Stimulated activated CD4-positive, alpha-beta T cell treated with anti-CD3 and anti-CD28 coated beads, Interleukin-1b, Interleukin-23, amount 100 ng/mL, for 24 hours (primary cell): ENCODE results near the gene TFAP2A.

Experiments used
- DNase-seq, 4 experiments: peaks; one replicate each; pipeline ENCODE4 v3.0.0-alpha.2; 2020; ENCODE audit warnings: low read depth in 4 of 4, low spot score in 1 of 4

The TFAP2A gene

DNA sequence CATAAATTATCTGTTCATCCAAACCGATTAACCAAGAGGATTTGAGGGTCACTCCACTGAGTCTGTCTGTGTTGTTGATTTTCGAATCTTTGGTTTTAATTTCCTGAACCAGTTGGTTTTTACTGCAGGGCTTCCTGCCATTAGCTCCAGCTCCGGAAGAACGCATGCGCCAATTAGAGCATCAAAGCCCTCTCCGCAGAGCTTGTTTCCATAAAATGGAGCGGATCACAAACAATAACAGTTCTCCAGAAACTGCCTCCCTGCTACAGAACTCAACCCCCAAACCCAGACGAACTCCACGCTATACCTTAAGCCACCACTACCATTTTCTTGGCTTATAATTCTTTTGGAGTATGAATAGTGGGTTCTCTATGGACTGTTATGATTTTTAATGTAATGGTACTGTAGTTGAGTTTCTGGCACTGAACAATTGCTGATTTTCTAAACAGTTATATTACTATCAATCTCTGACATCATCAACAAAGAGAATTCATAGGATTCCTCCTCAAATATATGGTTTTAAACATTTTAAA, 13.8 kb downstream of the TFAP2A start:
- DNase-seq, result no peak

DNA sequence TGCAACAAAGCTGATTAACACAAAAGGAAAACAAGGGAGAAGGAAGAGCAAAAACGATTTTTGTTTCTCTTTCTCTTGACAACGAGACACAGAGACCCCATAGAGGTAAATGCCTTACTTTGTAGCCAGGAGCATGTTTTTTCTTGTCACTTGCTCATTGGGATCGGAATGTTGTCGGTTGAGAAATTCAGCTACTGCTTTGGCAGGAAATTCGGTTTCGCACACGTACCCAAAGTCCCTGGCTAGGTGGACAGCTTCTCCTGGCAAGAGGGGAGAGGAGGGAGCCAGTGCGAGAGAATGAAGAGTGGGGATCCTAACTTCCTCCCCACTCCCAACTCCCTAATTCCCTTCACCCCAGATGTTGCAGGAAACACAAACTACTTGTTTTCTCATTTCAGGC, 14.5 kb downstream of the TFAP2A start:
- DNase-seq, result no peak

DNA sequence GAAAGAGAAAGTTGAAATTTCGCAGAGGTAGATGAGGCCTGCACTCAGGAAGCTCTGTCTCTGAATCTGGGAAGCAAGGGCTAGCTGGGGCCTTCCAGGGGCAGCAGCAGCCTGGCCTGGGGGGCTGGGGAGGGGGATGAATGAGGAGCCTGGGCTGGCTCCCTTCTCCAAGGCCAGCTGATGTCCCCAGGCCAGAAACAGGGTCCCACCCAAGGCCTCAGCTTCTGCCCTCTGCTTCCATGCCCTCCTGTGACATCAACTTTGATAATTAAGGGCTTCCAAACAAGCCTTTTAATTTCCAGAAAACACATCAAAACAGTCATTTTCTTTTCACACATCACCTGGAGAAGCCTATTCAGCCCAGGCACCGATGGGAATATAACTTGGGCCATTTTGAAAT, 15.4 kb downstream of the TFAP2A start:
- no peak for DNase-seq

DNA sequence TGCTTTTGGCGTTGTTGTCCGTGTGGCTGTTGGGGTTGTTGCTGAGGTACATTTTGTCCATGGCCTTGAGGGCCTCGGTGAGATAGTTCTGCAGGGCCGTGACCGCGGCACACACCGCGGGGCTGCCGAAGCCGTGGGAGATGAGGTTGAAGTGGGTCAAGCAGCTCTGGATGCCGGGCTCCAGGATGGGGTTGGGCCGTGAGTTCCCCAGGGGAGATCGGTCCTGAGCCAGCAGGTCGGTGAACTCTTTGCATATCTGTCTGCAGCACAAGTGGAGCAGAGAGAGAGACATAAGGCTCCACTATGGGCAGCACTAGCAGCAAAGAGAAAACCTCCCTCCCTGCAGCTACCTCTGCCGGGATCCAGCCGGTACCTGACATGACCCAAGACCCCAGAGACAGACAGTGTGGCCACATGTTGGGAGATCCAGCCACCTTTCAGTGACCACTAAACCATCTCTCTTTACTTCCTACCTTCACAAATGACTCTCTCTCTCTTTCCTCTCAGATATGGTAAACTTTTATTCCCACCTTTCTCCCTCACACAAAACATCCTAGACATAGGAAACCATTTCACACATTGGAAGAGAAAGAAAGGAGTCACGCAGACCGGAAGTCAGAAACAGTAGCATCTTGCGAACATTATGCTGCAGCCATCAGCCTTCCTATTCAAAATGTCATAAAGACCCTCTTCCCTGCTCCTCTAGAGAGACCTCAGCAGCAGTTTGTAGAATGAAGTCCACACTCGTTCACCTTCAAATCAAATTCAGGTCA, 16.2 kb downstream of the TFAP2A start:
- DNase-seq, result no peak

DNA sequence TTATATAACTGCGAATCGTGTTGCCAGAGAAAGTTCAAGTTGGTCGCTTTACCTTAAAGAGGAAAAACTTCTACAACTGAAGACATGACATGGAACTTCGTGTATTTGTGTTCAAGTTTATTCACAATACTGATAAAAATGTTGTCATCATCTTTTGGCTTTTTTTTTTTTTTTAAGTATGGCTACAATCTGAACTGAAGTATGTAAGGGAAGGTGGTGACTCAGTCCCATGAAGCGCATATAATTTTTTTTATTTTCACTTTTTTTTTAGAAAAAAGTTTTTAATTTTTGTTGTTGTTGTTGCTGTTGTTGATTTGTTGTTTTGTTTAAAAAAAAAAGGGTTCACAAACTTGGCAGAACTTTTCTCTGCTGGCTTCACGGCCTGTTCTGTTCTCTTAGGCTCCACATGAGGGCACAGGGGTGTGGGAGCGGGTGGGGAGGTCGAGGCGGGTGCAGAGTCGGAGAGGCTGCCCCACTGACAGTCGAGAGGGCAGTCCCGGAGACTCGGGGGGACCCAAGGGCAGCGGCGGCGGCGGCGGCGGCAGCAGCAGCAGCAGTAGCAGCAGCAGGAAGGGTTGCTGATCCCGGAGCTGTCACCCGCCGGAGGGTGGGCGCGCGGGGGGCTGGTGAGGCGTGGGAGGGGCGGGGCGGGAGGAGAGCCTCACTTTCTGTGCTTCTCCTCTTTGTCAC, 17.0 kb downstream of the TFAP2A start:
- DNase-seq, result no peak

DNA sequence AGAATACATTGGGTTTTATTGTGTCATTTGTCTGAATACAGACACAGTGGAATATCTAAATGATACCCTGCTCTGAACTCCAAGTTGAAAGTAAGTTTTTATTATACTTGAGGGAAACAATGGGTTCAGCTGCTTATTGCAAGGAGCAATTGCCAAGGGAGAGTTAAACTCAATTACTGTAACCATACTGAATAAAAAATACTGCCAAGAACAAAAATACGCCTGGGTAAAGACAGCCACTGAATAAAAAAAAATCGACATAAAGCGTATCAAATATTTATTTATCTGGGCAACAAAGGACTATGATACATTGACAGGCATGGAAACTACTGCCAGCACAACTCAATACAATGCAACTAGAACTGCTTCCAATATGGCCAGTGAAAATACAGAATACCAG, 18.1 kb downstream of the TFAP2A start:
- DNase-seq, result no peak

DNA sequence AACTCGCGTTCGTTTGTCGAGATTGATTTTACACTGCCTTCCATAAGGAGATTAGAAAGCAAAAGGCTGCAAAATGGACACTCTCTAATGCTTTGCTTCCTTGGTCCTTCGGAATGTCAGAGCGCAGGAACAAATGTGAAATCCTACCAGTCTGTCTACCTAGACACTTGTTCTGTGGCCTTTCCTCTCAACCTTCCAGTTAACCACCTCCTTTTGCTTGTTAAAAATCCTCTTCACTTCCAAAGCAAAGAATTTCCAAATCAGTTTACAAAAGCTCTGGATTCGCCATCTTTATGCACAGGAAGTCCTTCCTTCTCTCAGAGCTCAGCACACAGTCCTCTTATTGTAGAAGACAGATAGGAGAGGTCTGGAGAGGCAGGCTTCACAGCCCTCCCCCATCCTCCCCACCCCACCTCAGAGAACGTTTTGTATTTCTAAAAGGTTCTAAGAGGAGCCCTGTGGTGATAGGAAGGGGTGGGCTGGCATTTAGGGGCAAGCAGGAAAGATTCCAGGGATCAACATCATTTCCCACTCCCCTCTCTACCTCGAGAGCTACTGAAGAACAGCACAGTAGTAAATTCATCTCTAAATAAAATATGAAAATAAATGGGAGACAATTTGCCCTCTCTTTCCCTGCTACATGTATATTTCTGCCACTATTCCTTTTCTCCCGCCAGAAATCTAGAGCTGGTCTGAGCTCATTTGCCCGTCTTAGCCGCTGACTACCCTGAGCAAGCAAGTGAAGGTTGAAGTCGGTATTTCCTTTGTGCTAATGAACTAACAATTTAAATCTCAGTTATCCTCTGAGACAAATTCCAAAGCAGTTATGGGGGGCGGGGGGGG, 18.9 kb downstream of the TFAP2A start:
- DNase-seq, result no peak

DNA sequence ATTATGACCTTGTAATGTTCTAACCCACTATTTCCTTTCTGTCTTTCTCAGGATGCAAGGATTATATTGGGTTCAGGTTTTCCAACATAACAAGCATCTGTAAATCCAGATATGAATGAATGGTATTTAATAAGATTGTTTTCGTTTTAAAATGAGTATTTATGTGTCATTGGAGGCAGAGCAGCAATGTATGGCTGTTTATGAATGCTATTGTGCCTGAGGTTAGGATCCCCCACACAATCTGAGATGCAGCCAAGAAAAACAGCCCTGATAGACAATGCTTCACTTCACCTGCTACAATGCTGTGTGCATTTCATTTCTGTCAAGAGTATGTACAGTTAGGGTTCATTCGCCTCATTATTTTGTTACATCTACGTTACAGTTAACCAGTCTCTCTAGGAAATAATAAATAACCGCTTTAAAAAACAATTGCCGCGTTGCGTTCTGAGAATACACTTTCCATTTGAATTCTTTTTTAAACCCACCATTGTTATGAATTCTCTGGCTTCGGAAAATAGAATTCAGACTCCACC, 19.6 kb downstream of the TFAP2A start:
- no peak for DNase-seq

- DNase-seq, result no peak
Observed at GRCh38 chr6:10393544-10394225, 21.2 kb downstream of the TFAP2A start.

GRCh38 chr6:10391799-10392198, 23.1 kb downstream of the TFAP2A start:
- DNase-seq, result no peak

DNA sequence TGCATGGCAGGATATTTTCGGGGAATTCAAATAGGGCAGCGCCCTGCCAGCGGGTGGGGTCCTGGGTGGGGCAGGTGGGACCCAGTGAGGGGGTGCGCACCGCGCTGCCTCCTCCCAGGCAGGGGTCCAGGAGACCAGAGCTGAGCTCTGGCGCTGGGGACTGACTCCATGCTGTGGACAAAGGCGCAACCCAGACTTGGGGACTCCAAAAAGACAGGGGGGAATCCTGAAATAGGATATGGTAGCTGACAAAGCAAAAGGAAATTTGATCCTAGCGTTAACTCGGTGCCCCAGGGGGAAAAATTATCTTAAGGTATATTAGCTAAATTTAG, 23.6 kb downstream of the TFAP2A start:
- DNase-seq, result no peak

DNA sequence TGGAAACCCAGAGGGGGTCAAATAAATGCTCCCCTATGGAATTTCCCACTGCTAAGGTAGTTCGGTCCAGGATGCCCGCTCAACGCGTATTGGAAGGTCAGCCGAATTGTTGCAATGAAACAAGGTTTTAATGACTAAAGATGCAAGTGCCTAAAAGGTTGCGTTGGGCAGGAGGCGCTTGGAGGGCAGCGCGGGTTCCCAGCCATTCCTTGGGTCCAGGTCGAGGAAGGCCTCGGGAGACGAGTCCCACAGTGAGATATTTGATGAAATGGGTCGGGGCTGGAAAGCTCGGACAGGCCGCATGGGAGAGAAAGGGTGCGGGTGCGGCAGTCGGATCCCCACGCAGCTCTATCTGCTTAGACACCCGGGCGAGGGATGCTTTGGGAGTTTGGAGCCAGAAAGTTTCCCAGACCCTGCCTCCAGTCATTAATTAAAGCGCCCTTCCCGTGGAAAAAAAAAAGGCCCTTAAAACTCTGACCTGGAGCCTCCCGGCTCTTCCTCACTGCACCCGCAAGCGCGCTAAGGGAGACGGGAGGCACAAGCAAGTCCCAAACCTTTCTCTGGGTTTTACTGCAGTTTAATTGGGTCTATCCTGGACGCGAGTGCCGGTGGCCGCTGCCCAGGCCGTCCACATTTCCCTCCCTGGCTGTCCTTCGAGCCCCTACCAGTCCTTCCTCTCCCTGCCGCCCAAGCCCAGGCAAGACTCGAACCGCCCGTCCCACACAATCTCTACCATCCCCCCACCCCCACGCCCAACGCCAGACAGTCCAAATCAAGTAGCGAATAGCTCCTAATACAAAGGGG, 24.2 kb downstream of the TFAP2A start:
- no peak for DNase-seq

DNA sequence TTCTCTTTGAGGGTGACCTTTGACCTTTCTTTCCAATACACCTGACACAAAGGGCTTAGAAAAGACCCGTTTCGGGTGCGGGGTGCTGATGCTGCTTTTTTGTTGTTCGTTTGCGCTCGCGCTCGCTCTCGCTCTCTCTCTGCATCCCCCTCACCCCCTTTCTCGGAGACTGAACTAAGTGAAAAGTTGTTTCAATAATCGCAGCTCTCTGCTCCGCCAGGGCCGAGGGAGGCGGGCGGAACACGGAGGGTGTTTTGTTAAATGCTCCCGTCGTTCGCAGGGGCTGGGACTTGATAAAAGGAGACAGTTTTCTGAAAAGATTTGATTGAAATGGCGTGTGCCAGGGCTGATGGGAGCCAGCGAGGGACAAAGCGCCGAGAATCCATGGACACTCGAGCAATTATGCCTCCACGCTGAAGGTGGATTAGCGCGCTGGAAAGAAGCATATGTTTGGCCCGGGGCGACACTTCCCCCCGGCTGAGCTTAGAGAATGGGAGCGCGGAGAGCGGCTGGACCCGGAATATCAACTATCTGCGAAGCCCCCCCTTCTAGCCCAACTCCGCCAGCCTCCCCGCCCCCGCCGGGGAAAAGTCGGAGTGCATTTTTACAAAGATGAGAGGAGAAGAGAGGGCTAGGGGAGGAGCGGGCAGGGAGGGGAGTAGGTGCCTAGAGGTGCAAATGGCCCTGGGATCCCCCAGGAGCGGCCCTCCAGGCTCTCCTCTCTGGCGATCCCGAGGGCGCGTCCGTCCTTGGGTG, 25.0 kb downstream of the TFAP2A start:
- DNase-seq, result no peak

DNA sequence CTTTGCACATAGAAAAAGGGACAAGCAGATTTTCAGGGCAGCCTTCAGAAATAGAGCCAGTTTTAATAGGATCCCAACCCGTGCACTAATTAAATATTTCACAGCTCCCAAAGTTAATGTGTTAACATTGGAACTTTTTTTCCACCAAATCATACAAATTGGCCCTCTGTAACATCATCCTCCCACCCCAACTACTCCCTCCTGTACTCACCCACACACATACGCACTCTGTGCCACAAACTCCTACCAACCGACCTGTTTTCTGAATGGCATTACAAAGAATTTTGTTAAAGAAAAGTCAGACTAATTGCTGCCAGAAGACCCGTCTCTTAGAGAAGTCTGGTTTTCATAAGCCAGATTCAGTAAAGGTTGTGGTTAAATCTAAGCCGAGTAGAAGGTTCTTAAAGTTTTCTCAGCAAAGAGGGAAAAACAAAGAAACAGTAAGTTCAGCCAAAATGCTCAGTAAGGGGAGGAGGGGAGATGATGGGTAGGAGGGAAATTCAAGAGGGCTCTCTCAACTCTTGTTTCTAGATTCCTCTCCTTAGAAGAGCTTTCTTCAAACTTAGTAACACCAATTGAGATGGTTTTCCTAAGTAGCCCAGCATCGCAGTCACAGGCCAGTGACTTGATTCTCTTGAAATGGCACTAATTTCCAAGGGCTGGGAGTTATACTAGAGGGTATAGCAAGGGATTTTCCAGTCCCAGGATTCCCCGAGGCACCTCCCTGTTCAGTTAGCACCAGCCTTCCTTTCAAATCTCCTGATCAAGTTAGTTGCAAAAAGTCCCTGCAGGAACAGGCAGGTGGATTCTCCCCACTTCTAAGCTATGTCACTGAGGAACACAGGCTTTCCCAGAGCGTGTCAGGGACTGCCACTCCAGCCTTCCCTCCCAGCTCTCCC, 27.9 kb downstream of the TFAP2A start:
- DNase-seq, result no peak

DNA sequence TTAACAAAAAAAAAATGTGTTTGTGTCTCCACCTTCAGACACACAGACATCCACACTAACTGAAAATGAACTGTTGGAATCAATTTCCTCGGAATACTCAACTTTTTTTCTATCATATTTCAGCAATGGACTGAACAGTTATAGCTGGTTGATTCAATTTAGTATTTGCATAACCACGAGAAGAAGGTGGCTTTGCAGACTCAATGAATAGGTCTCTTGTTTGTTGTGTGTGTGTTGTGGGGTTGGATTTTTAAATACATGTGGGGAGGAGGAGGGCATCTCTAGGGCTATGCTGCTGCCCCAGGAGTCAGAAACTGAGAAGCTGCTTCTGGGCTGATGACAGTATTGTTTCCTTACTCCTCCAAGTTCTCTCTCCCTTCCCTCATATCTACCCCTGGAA, 28.7 kb downstream of the TFAP2A start:
- no peak for DNase-seq

DNA sequence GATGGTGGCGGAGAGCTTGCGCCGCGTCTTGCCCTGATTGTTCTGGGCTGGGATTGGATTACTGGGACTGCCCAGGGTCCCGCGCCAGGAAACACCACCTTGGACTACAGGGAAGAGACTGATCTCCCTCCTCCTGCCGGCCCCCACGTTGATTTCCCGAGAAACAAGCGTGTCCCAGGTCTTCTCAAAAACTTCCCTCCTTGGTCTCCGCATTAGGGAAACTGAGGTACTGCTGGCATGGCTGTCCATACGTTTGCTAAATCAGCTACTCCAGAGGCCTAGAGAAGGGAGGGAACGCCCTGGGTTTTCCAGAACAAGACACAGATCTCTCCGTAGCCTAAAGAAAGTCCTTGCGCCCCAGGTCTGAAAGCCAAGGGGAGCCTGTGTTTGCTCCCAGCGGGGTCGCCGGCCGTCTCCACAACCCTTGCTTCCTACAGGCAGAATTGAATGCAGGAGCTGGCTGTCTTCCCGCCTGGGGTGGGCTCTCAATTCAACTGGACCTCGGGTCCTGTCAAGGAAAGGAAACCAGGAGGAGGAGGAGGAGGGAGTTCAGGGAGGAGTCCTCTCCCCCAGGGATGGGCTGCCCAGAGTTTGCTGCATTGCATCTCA, 29.2 kb downstream of the TFAP2A start:
- no peak for DNase-seq

- DNase-seq, result no peak
Observed at GRCh38 chr6:10384610-10385523, 30.0 kb downstream of the TFAP2A start.
